ENCODE data around the gene TNIP2.

DNA sequence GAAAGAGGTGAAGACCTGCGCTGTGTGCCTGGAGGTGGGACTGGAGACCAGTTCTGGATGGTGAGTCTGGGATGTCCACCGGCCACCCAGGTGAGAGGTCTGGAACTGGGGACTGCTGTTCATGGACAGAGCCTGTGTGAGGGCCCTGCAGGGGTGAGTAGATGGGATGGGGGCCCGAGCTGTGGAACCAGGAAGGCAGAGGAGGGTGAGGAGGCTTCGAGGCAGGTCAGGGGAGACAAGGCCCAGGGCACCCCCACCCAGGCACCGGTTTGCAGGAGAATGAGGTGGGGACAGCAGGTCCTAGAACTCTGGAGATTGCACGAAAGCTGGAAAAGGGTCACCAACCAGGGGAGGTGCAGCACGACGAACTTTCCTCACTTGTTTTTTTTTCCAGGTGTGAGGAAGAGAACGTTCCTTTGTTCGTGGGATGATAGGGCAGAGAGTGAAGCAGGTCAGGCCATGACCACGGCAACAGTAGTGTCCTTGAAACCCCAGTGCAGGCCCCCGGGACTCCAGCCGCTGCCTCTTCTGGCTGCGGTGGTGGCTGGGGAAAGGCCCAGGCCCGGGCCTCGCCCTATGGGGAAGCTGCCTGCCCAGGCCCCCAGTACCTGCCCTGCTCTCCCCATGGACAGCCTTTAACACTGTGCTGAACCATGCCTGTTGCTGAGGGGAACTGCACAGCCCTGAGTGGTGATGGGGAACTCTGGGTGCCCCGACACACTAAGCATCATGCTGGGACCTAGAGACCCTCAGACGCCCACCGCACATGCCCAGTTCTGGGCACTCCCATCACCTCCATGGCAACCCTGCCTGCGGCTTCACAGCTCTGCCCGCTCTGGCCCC is 22.9 kb downstream of the TNIP2 start:
- TF ChIP-seq, protein P1, sequence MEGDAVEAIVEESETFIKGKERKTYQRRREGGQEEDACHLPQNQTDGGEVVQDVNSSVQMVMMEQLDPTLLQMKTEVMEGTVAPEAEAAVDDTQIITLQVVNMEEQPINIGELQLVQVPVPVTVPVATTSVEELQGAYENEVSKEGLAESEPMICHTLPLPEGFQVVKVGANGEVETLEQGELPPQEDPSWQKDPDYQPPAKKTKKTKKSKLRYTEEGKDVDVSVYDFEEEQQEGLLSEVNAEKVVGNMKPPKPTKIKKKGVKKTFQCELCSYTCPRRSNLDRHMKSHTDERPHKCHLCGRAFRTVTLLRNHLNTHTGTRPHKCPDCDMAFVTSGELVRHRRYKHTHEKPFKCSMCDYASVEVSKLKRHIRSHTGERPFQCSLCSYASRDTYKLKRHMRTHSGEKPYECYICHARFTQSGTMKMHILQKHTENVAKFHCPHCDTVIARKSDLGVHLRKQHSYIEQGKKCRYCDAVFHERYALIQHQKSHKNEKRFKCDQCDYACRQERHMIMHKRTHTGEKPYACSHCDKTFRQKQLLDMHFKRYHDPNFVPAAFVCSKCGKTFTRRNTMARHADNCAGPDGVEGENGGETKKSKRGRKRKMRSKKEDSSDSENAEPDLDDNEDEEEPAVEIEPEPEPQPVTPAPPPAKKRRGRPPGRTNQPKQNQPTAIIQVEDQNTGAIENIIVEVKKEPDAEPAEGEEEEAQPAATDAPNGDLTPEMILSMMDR (IDR thresholded peaks at IDR 0.05) = no peak
- TF ChIP-seq POLR2AphosphoS5 (IDR thresholded peaks at IDR 0.05) (no peak), POLR2A (IDR thresholded peaks at IDR 0.05) (no peak)
